Measurements from ENCODE around the gene MTERF4.

The MTERF4 gene

GRCh38 chr2:241125626-241126025 is 23.5 kb upstream of the MTERF4 start:
- H3K4me1 ChIP-seq (ENCODE audit: control insufficient read depth, insufficient read depth, low read depth, low read length) = no peaks in the 10 kb centered on the region
- H2BK12ac ChIP-seq (ENCODE audit: low read length in 2 of 2) = no peak overlapping the region
- H3K27me3 ChIP-seq (ENCODE audit: control insufficient read depth in 1 of 2, insufficient read depth in 1 of 2, low read length in 2 of 2) = no peaks in the 10 kb centered on the region
- H3K9me3 ChIP-seq (ENCODE audit: control insufficient read depth, low read length) = peaks cover 10% of the 10 kb centered on the region
- no peaks in the 10 kb centered on the region for H3K79me1 ChIP-seq (replicated peaks; ENCODE audit: low read length, poor library complexity, severe bottlenecking)
- no peak overlapping the region for H2BK5ac ChIP-seq (ENCODE audit: low read depth, low read length, poor library complexity, severe bottlenecking)
- no peak overlapping the region for H3K14ac ChIP-seq (ENCODE audit: low read length in 2 of 2)
- no peak overlapping the region for H3K9ac ChIP-seq (ENCODE audit: low read length)
- no peak for DNase-seq
- no peak overlapping the region for H3K27ac ChIP-seq (ENCODE audit: low read length, poor library complexity, severe bottlenecking)
- no peak overlapping the region for H4K91ac ChIP-seq (ENCODE audit: low read length)
- H3K4me2 ChIP-seq (ENCODE audit: low read length, poor library complexity, severe bottlenecking) = no peak overlapping the region
- H3K4me3 ChIP-seq (ENCODE audit: insufficient read depth in 1 of 2, low read depth in 1 of 2, low read length in 2 of 2) = no peak overlapping the region
- no peak overlapping the region for H2AFZ ChIP-seq (ENCODE audit: low read depth, low read length)
- H3K18ac ChIP-seq (ENCODE audit: low read depth in 1 of 2, low read length in 2 of 2) = no peak overlapping the region
- H3K36me3 ChIP-seq (ENCODE audit: control insufficient read depth in 1 of 2, insufficient read depth in 2 of 2, low read depth in 1 of 2, low read length in 2 of 2) = peaks cover 19 to 29% of the 10 kb centered on the region in 2 experiments
- H2BK15ac ChIP-seq (ENCODE audit: low read depth, poor library complexity, severe bottlenecking) = no peak overlapping the region
- H3K4ac ChIP-seq (ENCODE audit: low read depth in 1 of 2, low read length in 2 of 2) = no peak overlapping the region
- H2BK120ac ChIP-seq (ENCODE audit: low read depth, low read length) = no peak overlapping the region
- H4K8ac ChIP-seq (ENCODE audit: low read length) = no peak overlapping the region
- H3K23ac ChIP-seq (ENCODE audit: low read length in 2 of 2) = no peak overlapping the region
- no peak overlapping the region for H2AK5ac ChIP-seq (ENCODE audit: low read length, severe bottlenecking)
- WGBS = 99% methylated on average over 13 of the region's 13 CpGs

DNA sequence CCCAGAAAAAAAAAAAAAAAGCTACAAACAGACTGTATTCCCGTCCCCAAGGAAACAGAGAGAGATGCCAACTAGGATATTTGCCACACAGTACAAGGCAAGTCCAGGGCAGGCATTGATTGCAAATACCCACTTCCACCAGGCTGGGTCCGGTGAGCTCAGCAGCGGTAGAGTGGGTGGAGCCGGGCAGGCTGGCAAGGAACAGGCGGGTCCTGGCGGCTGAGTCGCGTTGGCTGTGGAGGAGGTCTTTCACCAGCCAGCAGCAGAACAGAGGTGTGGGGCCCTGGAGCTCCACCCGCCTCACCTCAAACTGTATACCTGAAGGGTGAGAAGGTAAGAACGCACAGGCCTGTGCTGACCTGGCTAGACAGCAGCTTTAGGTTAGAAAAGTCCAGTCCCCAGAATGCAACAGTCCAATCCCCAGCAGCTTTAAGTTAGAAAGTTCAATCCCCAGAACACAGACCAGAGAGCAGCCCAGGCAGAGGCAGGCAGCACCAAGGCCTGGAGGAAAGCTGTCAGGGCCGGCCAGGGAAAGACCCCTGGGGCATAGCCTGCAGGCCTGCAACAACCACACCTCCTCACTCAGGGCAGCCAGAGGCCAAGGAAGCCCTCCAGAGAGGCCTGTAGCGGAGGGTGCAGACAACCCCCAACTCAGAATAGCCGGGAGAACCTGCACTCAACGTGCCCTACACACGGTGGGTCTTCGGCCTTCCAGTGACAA is 21.9 kb upstream of the MTERF4 start:
- H3K14ac ChIP-seq (ENCODE audit: low read length in 2 of 2) = no peak overlapping the region

DNA sequence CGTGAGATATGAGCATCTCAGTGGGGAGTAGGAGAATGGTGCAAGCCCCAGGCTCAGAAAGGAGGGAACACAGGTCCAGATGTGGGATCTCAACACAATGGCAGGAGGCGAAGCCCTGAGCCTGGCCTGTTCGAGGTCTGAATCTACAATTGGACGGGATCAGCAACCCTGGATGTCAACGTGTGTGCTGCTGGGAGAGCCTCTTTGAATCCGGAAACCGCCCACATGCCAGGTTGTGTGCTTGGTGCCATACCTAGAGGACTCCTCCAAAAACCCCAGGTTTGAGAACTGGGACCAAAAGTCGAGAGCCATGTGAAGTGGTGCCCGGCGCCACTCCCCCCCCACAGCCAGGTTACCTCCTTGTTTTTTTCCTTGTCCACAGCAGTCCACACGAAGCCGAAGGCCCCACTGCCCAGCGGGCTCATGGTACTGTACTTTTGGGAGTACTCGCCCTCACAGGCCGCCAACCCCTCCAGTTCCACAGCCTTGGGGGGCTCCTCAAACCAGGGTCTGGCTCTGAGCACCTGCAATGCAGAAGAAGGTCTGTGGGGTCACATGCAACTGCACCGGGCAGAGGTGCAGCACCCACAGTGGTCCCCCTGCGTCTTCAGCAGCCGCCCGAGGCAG is 20.4 kb upstream of the MTERF4 start:
- peaks cover 21 to 30% of the 10 kb centered on the region in 2 experiments for H3K36me3 ChIP-seq (ENCODE audit: control insufficient read depth in 1 of 2, insufficient read depth in 2 of 2, low read depth in 1 of 2, low read length in 2 of 2)
- no peaks in the 10 kb centered on the region for H3K27me3 ChIP-seq (ENCODE audit: control insufficient read depth in 1 of 2, insufficient read depth in 1 of 2, low read length in 2 of 2)
- peaks cover 13% of the 10 kb centered on the region for H3K9me3 ChIP-seq (ENCODE audit: control insufficient read depth, low read length)
- no peak overlapping the region for H2BK12ac ChIP-seq (ENCODE audit: low read length in 2 of 2)
- H4K91ac ChIP-seq (ENCODE audit: low read length) = no peak overlapping the region
- H3K4me3 ChIP-seq (ENCODE audit: insufficient read depth in 1 of 2, low read depth in 1 of 2, low read length in 2 of 2) = no peak overlapping the region
- H3K18ac ChIP-seq (ENCODE audit: low read depth in 1 of 2, low read length in 2 of 2) = no peak overlapping the region
- H4K8ac ChIP-seq (ENCODE audit: low read length) = no peak overlapping the region
- no peak overlapping the region for H3K27ac ChIP-seq (ENCODE audit: low read length, poor library complexity, severe bottlenecking)
- H2AFZ ChIP-seq (ENCODE audit: low read depth, low read length) = no peak overlapping the region
- H3K4ac ChIP-seq (ENCODE audit: low read depth in 1 of 2, low read length in 2 of 2) = no peak overlapping the region
- H3K4me2 ChIP-seq (ENCODE audit: low read length, poor library complexity, severe bottlenecking) = no peak overlapping the region
- no peak overlapping the region for H3K9ac ChIP-seq (ENCODE audit: low read length)
- H2AK5ac ChIP-seq (ENCODE audit: low read length, severe bottlenecking) = no peak overlapping the region
- H3K79me1 ChIP-seq (replicated peaks; ENCODE audit: low read length, poor library complexity, severe bottlenecking) = no peaks in the 10 kb centered on the region
- no peak overlapping the region for H2BK5ac ChIP-seq (ENCODE audit: low read depth, low read length, poor library complexity, severe bottlenecking)
- no peak for DNase-seq
- H2BK15ac ChIP-seq (ENCODE audit: low read depth, poor library complexity, severe bottlenecking) = no peak overlapping the region
- H3K14ac ChIP-seq (ENCODE audit: low read length in 2 of 2) = no peak overlapping the region
- no peak overlapping the region for H3K23ac ChIP-seq (ENCODE audit: low read length in 2 of 2)
- 98% methylated on average over 19 of the region's 19 CpGs for WGBS
- no peaks in the 10 kb centered on the region for H3K4me1 ChIP-seq (ENCODE audit: control insufficient read depth, insufficient read depth, low read depth, low read length)
- H2BK120ac ChIP-seq (ENCODE audit: low read depth, low read length) = no peak overlapping the region

More for the DNA sequence above, 21.9 kb upstream of the MTERF4 start:
- Histone ChIP-seq H4K91ac (ENCODE audit: low read length) (no peak overlapping the region), H2BK12ac (ENCODE audit: low read length in 2 of 2) (no peak overlapping the region), H3K4me3 (ENCODE audit: insufficient read depth in 1 of 2, low read depth in 1 of 2, low read length in 2 of 2) (no peak overlapping the region), H3K4me1 (ENCODE audit: control insufficient read depth, insufficient read depth, low read depth, low read length) (no peaks in the 10 kb centered on the region), H3K4ac (ENCODE audit: low read depth in 1 of 2, low read length in 2 of 2) (no peak overlapping the region), H3K9ac (ENCODE audit: low read length) (no peak overlapping the region), H3K9me3 (ENCODE audit: control insufficient read depth, low read length) (peaks cover 13% of the 10 kb centered on the region), H2AFZ (ENCODE audit: low read depth, low read length) (no peak overlapping the region), H3K18ac (ENCODE audit: low read depth in 1 of 2, low read length in 2 of 2) (no peak overlapping the region), H2BK5ac (ENCODE audit: low read depth, low read length, poor library complexity, severe bottlenecking) (no peak overlapping the region), H3K36me3 (ENCODE audit: control insufficient read depth in 1 of 2, insufficient read depth in 2 of 2, low read depth in 1 of 2, low read length in 2 of 2) (peaks cover 21 to 26% of the 10 kb centered on the region in 2 experiments), H3K27ac (ENCODE audit: low read length, poor library complexity, severe bottlenecking) (no peak overlapping the region), H3K4me2 (ENCODE audit: low read length, poor library complexity, severe bottlenecking) (no peak overlapping the region), H3K79me1 (replicated peaks; ENCODE audit: low read length, poor library complexity, severe bottlenecking) (no peaks in the 10 kb centered on the region), H3K23ac (ENCODE audit: low read length in 2 of 2) (no peak overlapping the region), H2BK120ac (ENCODE audit: low read depth, low read length) (no peak overlapping the region), H3K27me3 (ENCODE audit: control insufficient read depth in 1 of 2, insufficient read depth in 1 of 2, low read length in 2 of 2) (no peaks in the 10 kb centered on the region), H2BK15ac (ENCODE audit: low read depth, poor library complexity, severe bottlenecking) (no peak overlapping the region), H4K8ac (ENCODE audit: low read length) (no peak overlapping the region), H2AK5ac (ENCODE audit: low read length, severe bottlenecking) (no peak overlapping the region)
- WGBS = 94% methylated on average over 14 of the region's 16 CpGs
- no peak for DNase-seq

- Histone ChIP-seq H2BK5ac (ENCODE audit: low read depth, low read length, poor library complexity, severe bottlenecking) (no peak overlapping the region), H3K4me2 (ENCODE audit: low read length, poor library complexity, severe bottlenecking) (no peak overlapping the region), H2AFZ (ENCODE audit: low read depth, low read length) (no peak overlapping the region), H2BK120ac (ENCODE audit: low read depth, low read length) (no peak overlapping the region), H3K27me3 (ENCODE audit: control insufficient read depth in 1 of 2, insufficient read depth in 1 of 2, low read length in 2 of 2) (no peaks in the 10 kb centered on the region), H2AK5ac (ENCODE audit: low read length, severe bottlenecking) (no peak overlapping the region), H3K4ac (ENCODE audit: low read depth in 1 of 2, low read length in 2 of 2) (no peak overlapping the region), H3K9me3 (ENCODE audit: control insufficient read depth, low read length) (peaks cover 13% of the 10 kb centered on the region), H3K27ac (ENCODE audit: low read length, poor library complexity, severe bottlenecking) (no peak overlapping the region), H3K23ac (ENCODE audit: low read length in 2 of 2) (no peak overlapping the region), H3K9ac (ENCODE audit: low read length) (no peak overlapping the region), H3K18ac (ENCODE audit: low read depth in 1 of 2, low read length in 2 of 2) (no peak overlapping the region), H3K4me1 (ENCODE audit: control insufficient read depth, insufficient read depth, low read depth, low read length) (no peaks in the 10 kb centered on the region), H2BK15ac (ENCODE audit: low read depth, poor library complexity, severe bottlenecking) (no peak overlapping the region), H4K8ac (ENCODE audit: low read length) (no peak overlapping the region), H3K36me3 (ENCODE audit: control insufficient read depth in 1 of 2, insufficient read depth in 2 of 2, low read depth in 1 of 2, low read length in 2 of 2) (peaks cover 17 to 23% of the 10 kb centered on the region in 2 experiments), H3K14ac (ENCODE audit: low read length in 2 of 2) (no peak overlapping the region), H3K79me1 (replicated peaks; ENCODE audit: low read length, poor library complexity, severe bottlenecking) (no peaks in the 10 kb centered on the region), H2BK12ac (ENCODE audit: low read length in 2 of 2) (no peak overlapping the region), H4K91ac (ENCODE audit: low read length) (no peak overlapping the region), H3K4me3 (ENCODE audit: insufficient read depth in 1 of 2, low read depth in 1 of 2, low read length in 2 of 2) (no peak overlapping the region)
- no peak for DNase-seq
- WGBS = 100% methylated on average over 3 of the region's 5 CpGs
Measured at GRCh38 chr2:241121008-241121407, 18.9 kb upstream of the MTERF4 start.

All from mesenchymal stem cell (in vitro differentiated cells and primary cell).